ENCODE data around the gene ENHO. TPM values are rescaled to one million over a fixed set of nuclear protein-coding genes. Genes with fewer than 3 reads are reported as not detected.

ENHO gene
- total RNA-seq, 2 experiments from 2014 or later: 0.45 TPM; not detected in 1

- Histone ChIP-seq H3K36me3 (ENCODE audit: insufficient read depth, low read length) (no peaks in the 10 kb centered on the region), H3K9me3 (ENCODE audit: control insufficient read depth in 1 of 2, insufficient read depth in 1 of 2, low read length in 2 of 2) (no peaks in the 10 kb centered on the region), H3K27ac (ENCODE audit: low read depth in 1 of 2, low read length in 2 of 2) (no peak overlapping the region), H3K27me3 (ENCODE audit: control insufficient read depth in 1 of 2, insufficient read depth in 2 of 2, low read length in 2 of 2) (peaks cover 2 to 14% of the 10 kb centered on the region in 2 experiments), H3K4me3 (ENCODE audit: low read length) (no peak overlapping the region), H3K4me1 (ENCODE audit: insufficient read depth, low read length) (no peaks in the 10 kb centered on the region)
- ChIA-PET POLR2A (no interaction called here), CTCF (no interaction called here)
- no peak overlapping the region for H3K27ac Mint-ChIP-seq
- DNase-seq (peak in 1 of 14 experiments; percentile 25), ATAC-seq (ENCODE audit: poor library complexity) (no peak)
- no peaks in the 10 kb centered on the region for H3K9me3 Mint-ChIP-seq
- TF ChIP-seq, protein P1, sequence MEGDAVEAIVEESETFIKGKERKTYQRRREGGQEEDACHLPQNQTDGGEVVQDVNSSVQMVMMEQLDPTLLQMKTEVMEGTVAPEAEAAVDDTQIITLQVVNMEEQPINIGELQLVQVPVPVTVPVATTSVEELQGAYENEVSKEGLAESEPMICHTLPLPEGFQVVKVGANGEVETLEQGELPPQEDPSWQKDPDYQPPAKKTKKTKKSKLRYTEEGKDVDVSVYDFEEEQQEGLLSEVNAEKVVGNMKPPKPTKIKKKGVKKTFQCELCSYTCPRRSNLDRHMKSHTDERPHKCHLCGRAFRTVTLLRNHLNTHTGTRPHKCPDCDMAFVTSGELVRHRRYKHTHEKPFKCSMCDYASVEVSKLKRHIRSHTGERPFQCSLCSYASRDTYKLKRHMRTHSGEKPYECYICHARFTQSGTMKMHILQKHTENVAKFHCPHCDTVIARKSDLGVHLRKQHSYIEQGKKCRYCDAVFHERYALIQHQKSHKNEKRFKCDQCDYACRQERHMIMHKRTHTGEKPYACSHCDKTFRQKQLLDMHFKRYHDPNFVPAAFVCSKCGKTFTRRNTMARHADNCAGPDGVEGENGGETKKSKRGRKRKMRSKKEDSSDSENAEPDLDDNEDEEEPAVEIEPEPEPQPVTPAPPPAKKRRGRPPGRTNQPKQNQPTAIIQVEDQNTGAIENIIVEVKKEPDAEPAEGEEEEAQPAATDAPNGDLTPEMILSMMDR (IDR thresholded peaks at IDR 0.05): no peak
- H3K4me3 Mint-ChIP-seq: no peak overlapping the region
- peaks cover 28% of the 10 kb centered on the region for H3K27me3 Mint-ChIP-seq
- intact Hi-C loops (cut with DNase I, micrococcal nuclease): no loop called here
- H3K36me3 Mint-ChIP-seq (ENCODE audit: low read depth): no peaks in the 10 kb centered on the region
- no peaks in the 10 kb centered on the region for H3K4me1 Mint-ChIP-seq (ENCODE audit: low read depth)
These were observed 28.0 kb upstream of the ENHO start for GRCh38 chr9:34550681-34551270.

DNA sequence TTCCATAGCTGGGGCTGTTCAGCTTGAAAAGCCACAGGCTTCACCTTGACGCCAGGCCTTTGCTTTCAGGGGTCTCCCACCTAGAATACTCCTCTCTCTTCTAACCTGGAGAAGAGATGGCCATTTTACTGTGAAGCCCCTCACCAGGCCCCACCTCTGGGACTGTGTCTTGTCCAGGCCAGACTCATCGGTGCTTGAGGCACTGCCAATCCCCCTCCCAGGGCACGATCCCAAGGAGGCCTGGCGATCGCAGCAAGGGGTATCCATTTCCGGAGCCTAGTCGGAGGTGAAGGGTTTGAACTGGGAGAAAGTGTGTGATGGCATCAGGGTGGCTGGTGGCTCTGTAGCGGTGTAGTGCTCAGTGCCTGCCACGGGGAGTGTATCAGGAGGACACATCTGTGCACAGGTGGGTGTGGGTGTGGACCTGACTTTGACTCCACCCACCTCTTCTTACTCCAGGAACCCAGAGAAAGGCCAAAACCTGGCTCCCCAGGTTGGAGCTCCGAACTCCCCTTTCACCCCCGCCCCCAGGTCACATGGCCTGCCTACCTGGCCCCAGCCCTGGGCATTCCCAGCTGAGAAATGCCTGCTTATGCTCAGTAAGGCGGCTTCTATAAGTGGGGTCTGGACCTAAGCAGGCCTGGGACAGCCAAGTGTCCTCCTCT, 27.4 kb upstream of the ENHO start:
- H3K4me1 Mint-ChIP-seq (ENCODE audit: low read depth): no peaks in the 10 kb centered on the region
- peak in 1 of 14 experiments; percentile 19 for DNase-seq
- H3K27me3 ChIP-seq (ENCODE audit: control insufficient read depth in 1 of 2, insufficient read depth in 2 of 2, low read length in 2 of 2): peaks cover 2 to 14% of the 10 kb centered on the region in 2 experiments
- H3K9me3 ChIP-seq (ENCODE audit: control insufficient read depth in 1 of 2, insufficient read depth in 1 of 2, low read length in 2 of 2): peaks cover 0 to 3% of the 10 kb centered on the region in 2 experiments
- ATAC-seq (ENCODE audit: poor library complexity): no peak
- intact Hi-C loops (cut with DNase I, micrococcal nuclease): no loop called here
- no peaks in the 10 kb centered on the region for H3K9me3 Mint-ChIP-seq
- H3K36me3 Mint-ChIP-seq (ENCODE audit: low read depth): no peaks in the 10 kb centered on the region
- no peak overlapping the region for H3K27ac Mint-ChIP-seq
- no peaks in the 10 kb centered on the region for H3K36me3 ChIP-seq (ENCODE audit: insufficient read depth, low read length)
- TF ChIP-seq, protein P1 (IDR thresholded peaks at IDR 0.05): no peak
- H3K4me3 Mint-ChIP-seq: no peak overlapping the region
- H3K27me3 Mint-ChIP-seq: peaks cover 28% of the 10 kb centered on the region
- no peaks in the 10 kb centered on the region for H3K4me1 ChIP-seq (ENCODE audit: insufficient read depth, low read length)
- H3K4me3 ChIP-seq (ENCODE audit: low read length): no peak overlapping the region
- ChIA-PET CTCF (no interaction called here), POLR2A (no interaction called here)
- no peak overlapping the region for H3K27ac ChIP-seq (ENCODE audit: low read depth in 1 of 2, low read length in 2 of 2)

GRCh38 chr9:34549407-34549732, 26.6 kb upstream of the ENHO start:
- Histone ChIP-seq H3K9me3 (ENCODE audit: control insufficient read depth in 1 of 2, insufficient read depth in 1 of 2, low read length in 2 of 2) (peaks cover 0 to 3% of the 10 kb centered on the region in 2 experiments), H3K4me3 (ENCODE audit: low read length) (no peak overlapping the region), H3K27me3 (ENCODE audit: control insufficient read depth in 1 of 2, insufficient read depth in 2 of 2, low read length in 2 of 2) (peaks cover 2 to 14% of the 10 kb centered on the region in 2 experiments), H3K4me1 (ENCODE audit: insufficient read depth, low read length) (no peaks in the 10 kb centered on the region), H3K36me3 (ENCODE audit: insufficient read depth, low read length) (no peaks in the 10 kb centered on the region), H3K27ac (ENCODE audit: low read depth in 1 of 2, low read length in 2 of 2) (no peak overlapping the region)
- intact Hi-C loops (cut with DNase I, micrococcal nuclease): loop anchor here (2.0 to 10.0 kb wide), 2 partner anchors 45 to 51 kb away; no protein-coding TSS in a partner anchor
- DNase-seq: no peak
- ATAC-seq (ENCODE audit: poor library complexity): no peak
- Mint-ChIP-seq H3K4me3 (no peak overlapping the region), H3K9me3 (no peaks in the 10 kb centered on the region), H3K36me3 (ENCODE audit: low read depth) (no peaks in the 10 kb centered on the region), H3K27ac (no peak overlapping the region), H3K27me3 (peaks cover 25% of the 10 kb centered on the region), H3K4me1 (ENCODE audit: low read depth) (no peaks in the 10 kb centered on the region)
- POLR2A ChIA-PET: no interaction called here
- TF ChIP-seq, protein P1 (IDR thresholded peaks at IDR 0.05): no peak
- CTCF ChIA-PET: no interaction called here

Measured in CD4-positive, alpha-beta T cell (primary cell).